A673 (cell line): ENCODE data around the gene ADAMTS15. TPM values are rescaled to one million over a fixed set of nuclear protein-coding genes. Genes with fewer than 3 reads are reported as not detected.

Experiments
- BruUV-seq: library from RNA; stranded (reverse); fragments of 400-500 nt; replicated peaks from 2 replicates; lab custom pipeline; 2021; lab: Mats Ljungman, UMichigan
- CTCF ChIA-PET: fragments of 300-600 bp; sonication (Branson Sonifier 250); formaldehyde crosslinking; loops from one replicate; lab custom pipeline; 2022; ENCODE audit warnings: antibody characterized with exemption; lab: Charles Lee
- POLR2A ChIA-PET: fragments of 300-600 bp; sonication (Branson Sonifier 250); formaldehyde crosslinking; loops from one replicate; lab custom pipeline; 2022; ENCODE audit warnings: antibody characterized with exemption; ENCODE audit not compliant: low non-redundant PET; lab: Charles Lee
- DNase-seq: peaks from one replicate; pipeline ENCODE4 v3.0.0-alpha.2; 2015; ENCODE audit warnings: low spot score
- H3K27ac ChIP-seq: fragments of 200-600 bp; sonication (generic); 2 replicates; pipeline ENCODE4 v1.5.1; 2016; ENCODE audit warnings: mixed run types, low read depth, mild to moderate bottlenecking, mixed read lengths, antibody characterized with exemption, low read length; ENCODE audit not compliant: poor library complexity, severe bottlenecking
- H3K27me3 ChIP-seq: fragments of 200-600 bp; sonication (generic); replicated peaks from 2 replicates; pipeline ENCODE4 v1.6.1; 2017; ENCODE audit warnings: mixed run types, low read depth, mild to moderate bottlenecking, mixed read lengths, antibody characterized with exemption, low read length; ENCODE audit not compliant: insufficient read depth, poor library complexity
- H3K36me3 ChIP-seq: fragments of 200-600 bp; sonication (generic); 2 replicates; pipeline ENCODE4 v1.6.1; 2016; ENCODE audit warnings: mixed run types, mild to moderate bottlenecking, mixed read lengths, antibody characterized with exemption, low read length; ENCODE audit not compliant: insufficient read depth, poor library complexity, severe bottlenecking
- H3K4me1 ChIP-seq: fragments of 200-600 bp; sonication (generic); 2 replicates; pipeline ENCODE4 v1.6.1; 2017; ENCODE audit warnings: mixed run types, mild to moderate bottlenecking, mixed read lengths, antibody characterized with exemption, low read length; ENCODE audit not compliant: insufficient read depth, poor library complexity, severe bottlenecking
- H3K4me3 ChIP-seq: fragments of 200-600 bp; sonication (generic); 2 replicates; pipeline ENCODE4 v1.5.1; 2016; ENCODE audit warnings: low read depth, mixed run types, mild to moderate bottlenecking, mixed read lengths, low read length; ENCODE audit not compliant: poor library complexity, severe bottlenecking
- H3K9me3 ChIP-seq: fragments of 200-600 bp; sonication (generic); 2 replicates; pipeline ENCODE4 v1.6.1; 2016; ENCODE audit warnings: mixed run types, low read depth, mild to moderate bottlenecking, mixed read lengths, antibody characterized with exemption, low read length; ENCODE audit not compliant: poor library complexity, severe bottlenecking
- CTCF ChIP-seq: fragments of 300-800, 200-600 bp; sonication (generic); conservative IDR thresholded peaks from 2 replicates; pipeline ENCODE4 v1.5.1; 2017; ENCODE audit warnings: low read depth, mild to moderate bottlenecking, antibody characterized with exemption, low read length, moderate library complexity, mixed read lengths
- EZH2 ChIP-seq: fragments of 200-600 bp; sonication (generic); IDR thresholded peaks from 2 replicates; pipeline ENCODE4 v1.6.1; 2017; ENCODE audit warnings: borderline replicate concordance, low read depth, mild to moderate bottlenecking, mixed read lengths, antibody characterized with exemption, low read length; ENCODE audit not compliant: poor library complexity, severe bottlenecking
- intact Hi-C: fragments of 100-400 bp; cut with micrococcal nuclease; formaldehyde crosslinking; loops from one replicate; pipeline ENCODE4 v1.10.0; 2022; ENCODE audit not compliant: unreplicated experiment
- total RNA-seq: library from RNA; stranded (reverse); gene quantifications from 2 replicates; pipeline ENCODE4 v1.2.3, GENCODE V29; 2021

ADAMTS15 gene
- total RNA-seq, 1 experiment from 2014 or later: 0.99 TPM

- no TSS peak for BruUV-seq
- TF ChIP-seq CTCF (no peak), EZH2 (no peak)
- Histone ChIP-seq H3K36me3 (no peaks in the 10 kb centered on the region), H3K27ac (no peak overlapping the region), H3K4me3 (no peak overlapping the region), H3K4me1 (peaks cover 4% of the 10 kb centered on the region), H3K27me3 (peaks cover 18% of the 10 kb centered on the region), H3K9me3 (no peaks in the 10 kb centered on the region)
- CTCF ChIA-PET: no interaction called here
- POLR2A ChIA-PET: no interaction called here
- intact Hi-C loops: no loop called here
- DNase-seq: no peak
These were observed 34.1 kb upstream of the ADAMTS15 start for GRCh38 chr11:130414107-130415080.

GRCh38 chr11:130415731-130416529 is 32.5 kb upstream of the ADAMTS15 start:
- BruUV-seq: no TSS peak
- POLR2A ChIA-PET: no interaction called here
- Histone ChIP-seq H3K27me3 (peaks cover 26% of the 10 kb centered on the region), H3K9me3 (no peaks in the 10 kb centered on the region), H3K4me1 (no peaks in the 10 kb centered on the region), H3K36me3 (no peaks in the 10 kb centered on the region), H3K27ac (no peak overlapping the region), H3K4me3 (no peak overlapping the region)
- DNase-seq: no peak
- no peak for TF ChIP-seq CTCF
- no peak for TF ChIP-seq EZH2
- intact Hi-C loops: no loop called here
- CTCF ChIA-PET: no interaction called here

GRCh38 chr11:130416530-130416882 is 31.9 kb upstream of the ADAMTS15 start:
- intact Hi-C loops: no loop called here
- Histone ChIP-seq H3K4me1 (no peaks in the 10 kb centered on the region), H3K27me3 (peaks cover 32% of the 10 kb centered on the region), H3K9me3 (no peaks in the 10 kb centered on the region), H3K36me3 (no peaks in the 10 kb centered on the region), H3K4me3 (no peak overlapping the region), H3K27ac (no peak overlapping the region)
- no peak for DNase-seq
- TF ChIP-seq CTCF (no peak), EZH2 (no peak)
- no TSS peak for BruUV-seq
- POLR2A ChIA-PET: no interaction called here
- CTCF ChIA-PET: interaction anchor here (1.3 kb wide), 1 partner anchor 15 kb away, joined by 6 read pairs; no protein-coding TSS in a partner anchor
